Left hindlimb (tissue), 1 donor: ENCODE measurements around the gene XRCC4.
"Not testable (repeated sequence)": the region's sequence is repeated elsewhere in the genome, so short reads cannot be mapped to it uniquely, and the experiment has no call there.

ENCODE experiments used
- DNase-seq: peaks from one replicate; pipeline ENCODE4 v3.0.0-alpha.2; 2018

XRCC4 gene

GRCh38 chr5:83076742-83077661 lies at the start of gene XRCC4, which contains the start of gene TMEM167A:
XRCC4 (plus strand) TSS chr5:83077547; CDS start chr5:83104920, 27,373 bp downstream.
TMEM167A (minus strand) TSS chr5:83077394; CDS start chr5:83077323, 71 bp downstream.
- DNase-seq: peak; percentile 98

- no peak for DNase-seq
Observed at GRCh38 chr5:83029912-83030311, 47.4 kb upstream of the XRCC4 start.

GRCh38 chr5:83031381-83031780 lies 46.0 kb upstream of the XRCC4 start:
- no peak for DNase-seq

GRCh38 chr5:83034036-83034435 lies 43.3 kb upstream of the XRCC4 start:
- DNase-seq: no peak

GRCh38 chr5:83034528-83035207 lies 42.7 kb upstream of the XRCC4 start:
- DNase-seq: no peak

GRCh38 chr5:83035373-83036100 lies 41.8 kb upstream of the XRCC4 start:
- peak; percentile 85 for DNase-seq

GRCh38 chr5:83036991-83037575 lies 40.3 kb upstream of the XRCC4 start:
- DNase-seq: no peak

- DNase-seq: no peak
Observed at GRCh38 chr5:83038924-83039323, 38.4 kb upstream of the XRCC4 start.

GRCh38 chr5:83042507-83042906 lies 34.8 kb upstream of the XRCC4 start:
- no peak for DNase-seq

GRCh38 chr5:83044926-83045325 lies 32.4 kb upstream of the XRCC4 start:
- no peak for DNase-seq

GRCh38 chr5:83048277-83048676 lies 29.1 kb upstream of the XRCC4 start:
- no peak for DNase-seq

- no peak for DNase-seq
Observed at GRCh38 chr5:83048811-83049210, 28.5 kb upstream of the XRCC4 start.

- DNase-seq: no peak
Observed at GRCh38 chr5:83049370-83049885, 27.9 kb upstream of the XRCC4 start.

- no peak for DNase-seq
Observed at GRCh38 chr5:83050723-83051340, 26.5 kb upstream of the XRCC4 start.

- DNase-seq: no peak
Observed at GRCh38 chr5:83055166-83055565, 22.2 kb upstream of the XRCC4 start.

- DNase-seq: no peak
Observed at GRCh38 chr5:83058726-83059125, 18.6 kb upstream of the XRCC4 start.

GRCh38 chr5:83059341-83059740 lies 18.0 kb upstream of the XRCC4 start:
- DNase-seq: no peak

GRCh38 chr5:83066548-83067110 lies 10.7 kb upstream of the XRCC4 start:
- DNase-seq: no peak

- DNase-seq: not testable (repeated sequence)
Observed at GRCh38 chr5:83067377-83067776, 10.0 kb upstream of the XRCC4 start.

GRCh38 chr5:83069096-83069799 lies 8.1 kb upstream of the XRCC4 start:
- DNase-seq: no peak
